ENCODE results near the gene LAMTOR2. TPM values are rescaled to one million over a fixed set of nuclear protein-coding genes. Genes with fewer than 3 reads are reported as not detected.

The LAMTOR2 gene
- total and polyA plus RNA-seq, 2 of the 8 experiments (the other 6 are each of a cell fraction or from before 2014, with no cell fraction given) = 54.7 to 122 TPM

DNA sequence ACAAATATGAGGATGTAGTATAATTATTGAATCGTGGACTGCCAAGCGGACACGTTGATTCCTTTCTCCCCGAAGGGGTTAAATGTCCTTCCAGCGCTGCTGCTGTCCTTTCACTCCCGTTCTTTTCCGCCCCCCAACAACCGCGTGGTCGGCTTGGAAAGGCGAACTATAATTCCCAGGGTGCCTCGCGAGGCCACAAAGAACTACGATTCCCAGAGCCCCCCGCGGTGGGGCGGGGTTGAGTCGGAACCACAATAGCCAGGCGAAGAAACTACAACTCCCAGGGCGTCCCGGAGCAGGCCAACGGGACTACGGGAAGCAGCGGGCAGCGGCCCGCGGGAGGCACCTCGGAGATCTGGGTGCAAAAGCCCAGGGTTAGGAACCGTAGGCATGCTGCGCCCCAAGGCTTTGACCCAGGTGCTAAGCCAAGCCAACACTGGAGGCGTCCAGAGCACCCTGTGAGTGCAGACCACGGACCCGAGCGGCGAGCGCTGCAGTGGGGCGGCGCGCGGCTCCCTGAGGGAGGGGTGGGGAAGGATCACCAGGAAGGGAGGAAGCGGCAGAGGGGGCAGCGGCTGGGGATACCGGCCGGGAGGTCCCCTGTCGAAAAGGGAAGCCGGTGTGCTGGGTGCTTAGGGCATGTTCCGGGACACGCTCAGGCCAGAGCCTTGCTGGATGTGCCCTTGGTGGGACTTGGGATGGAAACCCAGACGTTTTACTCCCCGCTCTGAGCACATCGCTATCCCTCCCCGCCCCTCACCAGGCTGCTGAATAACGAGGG is at the start of gene LAMTOR2 (continued):
- TF ChIP-seq ZNF274 (IDR thresholded peaks at IDR 0.05; ENCODE audit: borderline replicate concordance, extremely low read depth, low read length) (no peak), SAP30 (IDR thresholded peaks at IDR 0.05; ENCODE audit: insufficient read depth, insufficient replicate concordance, low read length) (peak; percentile 93), RXRA (IDR thresholded peaks at IDR 0.05; ENCODE audit: insufficient read depth, low read depth, low read length) (no peak), POLR2AphosphoS5 (IDR thresholded peaks at IDR 0.05; ENCODE audit: low read depth, low read length) (peak; percentile 87), RFX5 (IDR thresholded peaks at IDR 0.05; ENCODE audit: borderline replicate concordance, low read depth, low read length) (no peak), SRF (IDR thresholded peaks at IDR 0.05; ENCODE audit: low read depth, low read length) (no peak), SIRT6 (IDR thresholded peaks at IDR 0.05; ENCODE audit: low read length) (no peak), CHD1 (IDR thresholded peaks at IDR 0.05; ENCODE audit: low read depth, low read length) (no peak), RAD21 (IDR thresholded peaks at IDR 0.05 in 1 of 2, conservative IDR thresholded peaks at IDR 0.05 in 1 of 2; ENCODE audit: low read depth in 2 of 2, low read length in 2 of 2) (no peak), SP1 (IDR thresholded peaks at IDR 0.05; ENCODE audit: low read depth, low read length) (peak; percentile 85), TAF1 (IDR thresholded peaks at IDR 0.05; ENCODE audit: low read depth, low read length) (peak; percentile 79), RNF2 (IDR thresholded peaks at IDR 0.05; ENCODE audit: borderline replicate concordance, low read depth, low read length, missing control alignments, poor library complexity, severe bottlenecking) (no peak)
- TF ChIP-seq, protein P1, sequence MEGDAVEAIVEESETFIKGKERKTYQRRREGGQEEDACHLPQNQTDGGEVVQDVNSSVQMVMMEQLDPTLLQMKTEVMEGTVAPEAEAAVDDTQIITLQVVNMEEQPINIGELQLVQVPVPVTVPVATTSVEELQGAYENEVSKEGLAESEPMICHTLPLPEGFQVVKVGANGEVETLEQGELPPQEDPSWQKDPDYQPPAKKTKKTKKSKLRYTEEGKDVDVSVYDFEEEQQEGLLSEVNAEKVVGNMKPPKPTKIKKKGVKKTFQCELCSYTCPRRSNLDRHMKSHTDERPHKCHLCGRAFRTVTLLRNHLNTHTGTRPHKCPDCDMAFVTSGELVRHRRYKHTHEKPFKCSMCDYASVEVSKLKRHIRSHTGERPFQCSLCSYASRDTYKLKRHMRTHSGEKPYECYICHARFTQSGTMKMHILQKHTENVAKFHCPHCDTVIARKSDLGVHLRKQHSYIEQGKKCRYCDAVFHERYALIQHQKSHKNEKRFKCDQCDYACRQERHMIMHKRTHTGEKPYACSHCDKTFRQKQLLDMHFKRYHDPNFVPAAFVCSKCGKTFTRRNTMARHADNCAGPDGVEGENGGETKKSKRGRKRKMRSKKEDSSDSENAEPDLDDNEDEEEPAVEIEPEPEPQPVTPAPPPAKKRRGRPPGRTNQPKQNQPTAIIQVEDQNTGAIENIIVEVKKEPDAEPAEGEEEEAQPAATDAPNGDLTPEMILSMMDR (IDR thresholded peaks at IDR 0.05; ENCODE audit: control extremely low read depth in 1 of 3, insufficient read depth in 1 of 3, low read depth in 1 of 3, low read length in 3 of 3) = no peak
- TF ChIP-seq, protein P2, sequence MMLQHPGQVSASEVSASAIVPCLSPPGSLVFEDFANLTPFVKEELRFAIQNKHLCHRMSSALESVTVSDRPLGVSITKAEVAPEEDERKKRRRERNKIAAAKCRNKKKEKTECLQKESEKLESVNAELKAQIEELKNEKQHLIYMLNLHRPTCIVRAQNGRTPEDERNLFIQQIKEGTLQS (IDR thresholded peaks at IDR 0.05; ENCODE audit: insufficient read depth, low read depth, low read length) = no peak
- TF ChIP-seq, protein P3, sequence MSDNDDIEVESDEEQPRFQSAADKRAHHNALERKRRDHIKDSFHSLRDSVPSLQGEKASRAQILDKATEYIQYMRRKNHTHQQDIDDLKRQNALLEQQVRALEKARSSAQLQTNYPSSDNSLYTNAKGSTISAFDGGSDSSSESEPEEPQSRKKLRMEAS (IDR thresholded peaks at IDR 0.05) = peak; percentile 96
- TF ChIP-seq, protein P4, sequence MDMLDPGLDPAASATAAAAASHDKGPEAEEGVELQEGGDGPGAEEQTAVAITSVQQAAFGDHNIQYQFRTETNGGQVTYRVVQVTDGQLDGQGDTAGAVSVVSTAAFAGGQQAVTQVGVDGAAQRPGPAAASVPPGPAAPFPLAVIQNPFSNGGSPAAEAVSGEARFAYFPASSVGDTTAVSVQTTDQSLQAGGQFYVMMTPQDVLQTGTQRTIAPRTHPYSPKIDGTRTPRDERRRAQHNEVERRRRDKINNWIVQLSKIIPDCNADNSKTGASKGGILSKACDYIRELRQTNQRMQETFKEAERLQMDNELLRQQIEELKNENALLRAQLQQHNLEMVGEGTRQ (IDR thresholded peaks at IDR 0.05; ENCODE audit: low read length) = 0 out of 2 replicates have a peak, but pooled peaks have one; percentile 10
- TF ChIP-seq, protein P5, sequence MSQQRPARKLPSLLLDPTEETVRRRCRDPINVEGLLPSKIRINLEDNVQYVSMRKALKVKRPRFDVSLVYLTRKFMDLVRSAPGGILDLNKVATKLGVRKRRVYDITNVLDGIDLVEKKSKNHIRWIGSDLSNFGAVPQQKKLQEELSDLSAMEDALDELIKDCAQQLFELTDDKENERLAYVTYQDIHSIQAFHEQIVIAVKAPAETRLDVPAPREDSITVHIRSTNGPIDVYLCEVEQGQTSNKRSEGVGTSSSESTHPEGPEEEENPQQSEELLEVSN (IDR thresholded peaks at IDR 0.05) = peak; percentile 76; the same call in 1 of the 2 replicates
